Measurements from ENCODE around the gene CITED4. TPM values are rescaled to one million over a fixed set of nuclear protein-coding genes. Genes with fewer than 3 reads are reported as not detected.
A peak's percentile ranks its signal among the peaks of the same experiment; 100 is the strongest.

The CITED4 gene
- total RNA-seq, 2 experiments from 2014 or later, result 2.0 TPM; not detected in 1

GRCh38 chr1:40861224-40862003, 749 bp downstream of the CITED4 start:
- Histone ChIP-seq H3K27ac (ENCODE audit: low read depth, low read length, poor library complexity, severe bottlenecking) (no peak overlapping the region), H3K79me2 (ENCODE audit: insufficient read depth, low read depth, low read length) (no peaks in the 10 kb centered on the region), H3K9me3 (ENCODE audit: low read length) (no peaks in the 10 kb centered on the region), H3K9me2 (ENCODE audit: insufficient read depth, low read length) (no peaks in the 10 kb centered on the region), H3K4me3 (ENCODE audit: low read depth, low read length, poor library complexity, severe bottlenecking) (peak overlapping the region; percentile 66), H4K20me1 (ENCODE audit: insufficient read depth, low read length) (no peaks in the 10 kb centered on the region), H3K4me2 (ENCODE audit: low read length) (peak overlapping the region; percentile 58), H2AFZ (ENCODE audit: low read length) (no peak overlapping the region), H3K36me3 (ENCODE audit: insufficient read depth, low read length) (no peaks in the 10 kb centered on the region), H3K4me1 (ENCODE audit: insufficient read depth, low read length, poor library complexity, severe bottlenecking) (peaks cover 3% of the 10 kb centered on the region)
- no peak for TF ChIP-seq CTCF (conservative IDR thresholded peaks at IDR 0.05; ENCODE audit: low read length)
- no peak for TF ChIP-seq EZH2phosphoT487 (IDR thresholded peaks at IDR 0.05; ENCODE audit: borderline replicate concordance, low read depth, low read length)
- POLR2A ChIA-PET, result no interaction called here
- no peak for DNase-seq (ENCODE audit: low spot score)
- no TSS peak for BruUV-seq (replicated peaks)
- CTCF ChIA-PET (ENCODE audit: unreplicated experiment), result interaction anchor here (1.1 kb wide), 1 partner anchor 58 kb away, joined by 3 read pairs; no protein-coding TSS in a partner anchor
- intact Hi-C loops (cut with micrococcal nuclease; ENCODE audit: unreplicated experiment), result loop anchor here (2.0 kb wide), 1 partner anchor 91 kb away; no protein-coding TSS in a partner anchor

GRCh38 chr1:40860706-40861223, 1.4 kb downstream of the CITED4 start:
- Histone ChIP-seq H3K79me2 (ENCODE audit: insufficient read depth, low read depth, low read length) (no peaks in the 10 kb centered on the region), H3K9me3 (ENCODE audit: low read length) (no peaks in the 10 kb centered on the region), H3K9me2 (ENCODE audit: insufficient read depth, low read length) (no peaks in the 10 kb centered on the region), H3K27ac (ENCODE audit: low read depth, low read length, poor library complexity, severe bottlenecking) (no peak overlapping the region), H2AFZ (ENCODE audit: low read length) (no peak overlapping the region), H3K4me3 (ENCODE audit: low read depth, low read length, poor library complexity, severe bottlenecking) (no peak overlapping the region), H3K4me1 (ENCODE audit: insufficient read depth, low read length, poor library complexity, severe bottlenecking) (peaks cover 3% of the 10 kb centered on the region), H4K20me1 (ENCODE audit: insufficient read depth, low read length) (no peaks in the 10 kb centered on the region), H3K4me2 (ENCODE audit: low read length) (no peak overlapping the region), H3K36me3 (ENCODE audit: insufficient read depth, low read length) (no peaks in the 10 kb centered on the region)
- intact Hi-C loops (cut with micrococcal nuclease; ENCODE audit: unreplicated experiment), result no loop called here
- TF ChIP-seq EZH2phosphoT487 (IDR thresholded peaks at IDR 0.05; ENCODE audit: borderline replicate concordance, low read depth, low read length) (no peak), CTCF (conservative IDR thresholded peaks at IDR 0.05; ENCODE audit: low read length) (no peak)
- DNase-seq (ENCODE audit: low spot score), result no peak
- BruUV-seq (replicated peaks), result no TSS peak
- CTCF ChIA-PET (ENCODE audit: unreplicated experiment), result no interaction called here
- POLR2A ChIA-PET, result interaction anchor here (0.6 kb wide), 1 partner anchor 9 kb away, joined by 3 read pairs; no protein-coding TSS in a partner anchor

- Histone ChIP-seq H3K4me2 (ENCODE audit: low read length) (no peak overlapping the region), H3K9me2 (ENCODE audit: insufficient read depth, low read length) (no peaks in the 10 kb centered on the region), H3K9me3 (ENCODE audit: low read length) (no peaks in the 10 kb centered on the region), H3K4me1 (ENCODE audit: insufficient read depth, low read length, poor library complexity, severe bottlenecking) (peaks cover 3% of the 10 kb centered on the region), H3K4me3 (ENCODE audit: low read depth, low read length, poor library complexity, severe bottlenecking) (no peak overlapping the region), H3K79me2 (ENCODE audit: insufficient read depth, low read depth, low read length) (no peaks in the 10 kb centered on the region), H3K27ac (ENCODE audit: low read depth, low read length, poor library complexity, severe bottlenecking) (no peak overlapping the region), H4K20me1 (ENCODE audit: insufficient read depth, low read length) (no peaks in the 10 kb centered on the region), H2AFZ (ENCODE audit: low read length) (no peak overlapping the region), H3K36me3 (ENCODE audit: insufficient read depth, low read length) (no peaks in the 10 kb centered on the region)
- ChIA-PET CTCF (ENCODE audit: unreplicated experiment) (no interaction called here), POLR2A (no interaction called here)
- no peak for DNase-seq (ENCODE audit: low spot score)
- BruUV-seq (replicated peaks), result no TSS peak
- TF ChIP-seq CTCF (conservative IDR thresholded peaks at IDR 0.05; ENCODE audit: low read length), result no peak
- TF ChIP-seq EZH2phosphoT487 (IDR thresholded peaks at IDR 0.05; ENCODE audit: borderline replicate concordance, low read depth, low read length), result no peak
- intact Hi-C loops (cut with micrococcal nuclease; ENCODE audit: unreplicated experiment), result no loop called here
Observed at GRCh38 chr1:40858856-40859416, 3.2 kb downstream of the CITED4 start.
